ENCODE data around the gene TNN.

- TF ChIP-seq CTCF (IDR thresholded peaks at IDR 0.05; ENCODE audit: insufficient read depth, low read length): no peak
- TF ChIP-seq POLR2AphosphoS5 (IDR thresholded peaks at IDR 0.05; ENCODE audit: low read depth): no peak
- no peak for TF ChIP-seq REST (IDR thresholded peaks at IDR 0.05; ENCODE audit: insufficient replicate concordance, low read depth)
- TF ChIP-seq GABPA (IDR thresholded peaks at IDR 0.05; ENCODE audit: low read depth): no peak
Observed at GRCh38 chr1:175186433-175187160, 119.0 kb downstream of the TNN start.

Measured in HL-60 (cell line).